GM18511 (cell line): ENCODE measurements around the gene SEMA7A.
A peak's percentile ranks its signal among the peaks of the same experiment; 100 is the strongest.
"Not testable (repeated sequence)": the region's sequence is repeated elsewhere in the genome, so short reads cannot be mapped to it uniquely, and the experiment has no call there.

Experiments
- ATAC-seq: cut with Tn5 transposase; IDR thresholded peaks from one replicate; pipeline ENCODE4 v1.9.1; 2021; ENCODE audit warnings: mild to moderate bottlenecking, moderate library complexity; ENCODE audit not compliant: unreplicated experiment

The SEMA7A gene

GRCh38 chr15:74400915-74401757, 32.6 kb downstream of the SEMA7A start:
- ATAC-seq: no peak

DNA sequence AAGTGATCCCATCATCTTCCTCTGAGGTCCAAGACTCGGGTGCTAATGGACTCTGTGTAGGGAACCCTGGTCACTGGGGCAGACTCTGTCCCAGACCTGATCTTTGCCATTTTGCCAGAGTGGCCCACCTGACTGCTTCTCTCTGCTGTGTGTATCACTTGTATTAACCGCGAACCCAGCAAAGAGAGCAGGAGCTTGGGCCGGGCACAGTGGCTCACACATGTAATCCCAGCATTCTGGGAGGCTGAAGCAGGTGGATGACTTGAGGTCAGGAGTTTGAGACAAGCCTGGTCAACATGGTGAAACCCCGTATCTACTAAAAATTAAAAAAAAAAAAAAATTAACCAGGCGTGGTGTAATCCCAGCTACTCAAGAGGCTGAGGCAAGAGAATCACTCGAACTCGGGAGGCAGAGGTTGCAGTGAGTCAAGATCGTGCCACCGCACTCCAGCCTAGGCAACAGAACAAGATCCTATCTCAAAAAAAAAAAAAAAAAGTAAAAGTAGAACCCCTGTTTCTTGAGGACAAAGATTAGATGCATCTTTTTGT, 33.4 kb downstream of the SEMA7A start:
- no peak for ATAC-seq

DNA sequence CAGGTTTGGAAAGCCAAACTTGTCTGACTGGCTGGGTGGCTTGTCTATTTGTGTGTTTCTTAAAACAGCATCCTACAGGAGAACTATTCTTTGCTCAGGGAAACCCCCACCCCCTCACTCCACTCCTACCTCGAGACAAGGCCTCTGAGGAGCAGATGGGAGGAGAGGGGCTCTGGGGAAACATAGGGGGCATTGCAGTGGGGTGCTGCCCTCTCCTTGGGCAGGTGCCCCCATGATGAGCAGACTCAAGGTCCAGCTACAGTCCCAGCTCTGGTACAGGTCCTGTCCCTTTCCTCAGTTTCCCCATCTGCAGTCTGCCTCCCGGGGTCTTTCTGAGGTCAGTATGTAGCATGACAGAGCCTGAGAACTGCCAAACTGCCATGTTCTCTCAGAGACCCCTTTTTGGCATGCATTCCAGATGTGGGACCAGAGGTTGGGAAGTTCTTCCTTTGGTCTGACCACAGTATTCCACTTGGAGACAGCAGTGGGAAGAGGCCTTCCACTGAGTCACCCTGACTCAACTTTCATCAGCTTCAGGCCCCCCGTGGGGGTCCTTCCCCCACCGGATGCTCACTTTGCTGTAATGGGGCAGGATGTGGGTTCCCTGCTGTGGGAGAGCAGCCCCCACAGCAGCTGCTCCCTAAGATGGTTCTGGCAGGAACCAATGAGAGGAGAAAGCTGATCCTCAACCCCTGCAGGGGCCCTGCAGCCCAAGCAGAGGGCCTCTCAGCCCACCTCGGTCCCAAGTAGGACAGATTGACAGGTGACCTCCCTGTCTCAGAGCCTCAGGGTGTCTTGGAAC, 34.0 kb downstream of the SEMA7A start:
- no peak for ATAC-seq

GRCh38 chr15:74399100-74399499, 34.7 kb downstream of the SEMA7A start:
- no peak for ATAC-seq

DNA sequence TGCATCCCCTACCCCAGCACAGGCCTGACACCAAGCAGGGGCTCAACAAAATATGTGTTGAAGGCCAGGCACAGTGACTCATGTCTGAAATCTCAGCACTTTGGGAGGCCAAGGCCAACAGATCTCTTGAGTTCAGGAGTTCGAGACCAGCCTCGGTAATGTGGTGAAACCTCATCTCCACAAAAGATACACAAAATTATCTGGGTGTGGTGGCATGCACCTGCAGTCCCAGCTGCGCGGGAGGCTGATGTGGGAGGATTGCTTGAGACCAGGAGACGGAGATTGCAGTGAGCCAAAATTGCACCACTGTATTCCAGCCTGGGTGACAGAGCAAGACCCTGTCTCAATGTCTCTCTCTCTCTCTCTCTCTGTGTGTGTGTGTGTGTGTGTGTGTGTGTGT, 35.6 kb downstream of the SEMA7A start:
- ATAC-seq: no peak

GRCh38 chr15:74397239-74398068, 36.3 kb downstream of the SEMA7A start:
- peak; percentile 38 for ATAC-seq

GRCh38 chr15:74396445-74397238, 37.1 kb downstream of the SEMA7A start:
- peak; percentile 45 for ATAC-seq

DNA sequence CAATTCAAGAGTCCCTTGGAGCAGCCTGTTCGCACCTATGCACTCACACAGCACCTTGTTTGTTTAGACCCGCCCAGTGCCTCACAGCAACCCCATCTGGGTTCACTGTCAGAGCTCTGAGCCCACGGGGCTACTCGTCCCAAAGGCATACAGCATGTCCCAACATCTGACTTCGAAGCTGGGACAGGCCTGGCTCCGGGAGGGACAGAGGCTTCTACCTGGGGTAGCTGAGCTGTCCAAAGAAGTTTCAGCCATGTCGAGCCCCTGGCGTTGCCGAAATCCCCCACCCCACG, 37.7 kb downstream of the SEMA7A start:
- ATAC-seq: no peak

- ATAC-seq: no peak
Observed at GRCh38 chr15:74395319-74396145, 38.2 kb downstream of the SEMA7A start.

DNA sequence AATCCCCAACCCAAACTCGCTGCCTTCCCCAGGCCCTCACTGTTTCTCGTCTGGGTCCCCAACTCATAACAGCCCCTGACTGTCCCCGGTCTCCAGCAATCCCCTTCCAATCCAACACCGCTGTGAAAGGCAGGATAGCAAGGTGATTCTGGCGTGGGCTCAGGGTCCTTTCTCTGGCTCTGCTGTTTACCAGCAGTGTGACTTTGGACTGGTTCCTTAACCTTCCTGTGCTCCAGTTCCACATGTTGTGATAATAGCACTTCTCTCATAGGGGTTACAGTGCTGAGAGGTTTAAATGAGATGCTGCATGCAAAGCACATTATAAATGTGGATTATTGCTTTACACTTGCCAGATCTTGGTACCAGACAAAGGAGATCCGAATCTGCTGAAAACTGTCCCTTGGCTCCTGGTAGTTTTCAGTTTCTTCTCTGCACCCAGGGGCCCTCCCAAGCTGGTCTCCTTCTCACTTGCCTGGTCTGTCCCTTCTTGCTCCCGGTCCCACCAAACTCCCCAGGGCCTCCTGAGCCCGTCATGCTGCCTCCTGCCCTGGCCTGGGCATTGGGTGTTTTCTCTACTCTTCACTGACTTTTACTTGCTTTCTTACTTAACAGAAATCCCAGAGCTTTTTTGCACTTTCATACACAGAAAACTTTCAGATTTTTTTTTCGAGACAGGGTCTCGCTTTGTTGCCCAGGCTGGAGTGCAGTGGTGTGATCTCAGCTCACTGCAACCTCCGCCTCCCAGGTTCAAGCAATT, 39.5 kb downstream of the SEMA7A start:
- no peak for ATAC-seq

GRCh38 chr15:74393423-74393822, 40.3 kb downstream of the SEMA7A start:
- no peak for ATAC-seq

GRCh38 chr15:74392902-74393301, 40.9 kb downstream of the SEMA7A start:
- no peak for ATAC-seq

- ATAC-seq: no peak
Observed at GRCh38 chr15:74392451-74392830, 41.3 kb downstream of the SEMA7A start.

GRCh38 chr15:74391582-74392450, 41.9 kb downstream of the SEMA7A start:
- ATAC-seq: no peak

DNA sequence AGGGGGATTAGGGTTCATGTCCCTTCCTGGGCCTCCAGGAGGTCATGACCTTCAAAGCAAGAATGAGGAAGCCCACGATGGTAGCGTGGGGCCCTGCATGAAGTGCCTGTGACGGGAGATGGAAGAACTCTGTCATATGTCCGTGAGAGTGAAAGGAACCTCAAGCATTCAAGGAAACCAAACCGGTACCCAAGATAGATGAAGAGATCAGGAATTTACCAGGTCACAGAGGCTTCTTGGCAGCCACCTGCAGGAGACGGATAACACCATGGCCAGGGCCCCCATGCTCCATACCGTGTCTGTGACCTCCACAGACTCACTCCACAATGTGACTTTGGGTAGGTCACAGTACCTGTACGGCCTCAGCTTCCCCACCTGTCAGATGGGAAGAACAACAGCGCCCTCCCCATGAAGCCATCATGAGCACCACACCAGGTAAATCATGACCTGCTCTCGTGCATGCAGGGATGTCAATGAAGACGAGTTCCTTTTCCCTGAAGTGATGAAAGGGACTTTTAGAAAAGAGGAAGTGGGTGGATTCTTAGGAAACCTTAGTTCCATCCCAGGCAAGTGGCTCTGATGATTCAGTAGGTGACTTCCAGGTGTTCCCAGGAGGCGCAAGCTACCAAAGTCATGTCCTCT, 43.0 kb downstream of the SEMA7A start:
- no peak for ATAC-seq

DNA sequence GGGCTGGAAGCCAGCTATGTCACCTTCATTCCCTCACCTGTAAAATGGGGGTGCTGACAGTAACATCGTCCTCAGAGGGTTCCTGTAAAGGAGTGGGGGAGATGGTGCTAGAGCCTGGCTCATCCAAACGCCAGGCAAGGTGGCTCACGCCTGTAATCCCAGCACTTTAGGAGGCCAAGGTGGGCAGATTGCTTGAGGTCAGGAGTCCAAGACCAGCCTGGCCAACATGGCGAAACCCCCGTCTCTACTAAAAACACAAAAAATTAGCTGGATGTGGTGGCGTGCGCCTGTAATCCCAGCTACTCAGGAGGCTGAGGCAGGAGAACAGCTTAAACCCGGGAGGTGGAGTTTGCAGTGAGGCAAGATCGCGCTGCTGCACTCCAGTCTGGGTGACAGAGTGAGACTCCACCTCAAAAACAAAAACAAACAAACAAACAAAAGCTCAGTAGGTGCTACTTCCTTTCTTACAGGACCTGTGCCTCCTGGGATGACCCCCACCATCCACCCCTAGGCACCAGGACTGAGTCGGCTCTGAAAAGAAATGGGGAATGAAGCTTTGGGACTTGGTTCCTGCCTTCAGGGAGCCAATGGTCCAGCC, 43.6 kb downstream of the SEMA7A start:
- ATAC-seq: not testable (repeated sequence)
